Measurements from ENCODE around the gene CFAP206. TPM values are rescaled to one million over a fixed set of nuclear protein-coding genes. Genes with fewer than 3 reads are reported as not detected.

Gene CFAP206
- total RNA-seq, 1 experiment from 2014 or later = not detected

- Mint-ChIP-seq H3K9me3 (peaks cover 37 to 39% of the 10 kb centered on the region in 2 experiments), H3K36me3 (ENCODE audit: insufficient read depth in 1 of 3, low read depth in 3 of 3) (peaks cover 17 to 31% (median 26%) of the 10 kb centered on the region in 3 experiments), H3K27me3 (ENCODE audit: low read depth) (no peaks in the 10 kb centered on the region), H3K4me1 (no peaks in the 10 kb centered on the region), H3K27ac (no peak overlapping the region), H3K4me3 (no peak overlapping the region)
- DNase-seq = no peak
- no peak for TF ChIP-seq CTCF (conservative IDR thresholded peaks at IDR 0.05)
- no peak overlapping the region for H3T11ph ChIP-seq (ENCODE audit: low read length)
- no peak overlapping the region for H3K56ac ChIP-seq (ENCODE audit: insufficient read length, low read depth, low read length)
- no peak overlapping the region for H2BK20ac ChIP-seq (ENCODE audit: low read depth, low read length, poor library complexity, severe bottlenecking)
- no peaks in the 10 kb centered on the region for H3K9me3 ChIP-seq (ENCODE audit: control insufficient read depth, low read depth, low read length)
- H3K4me2 ChIP-seq (ENCODE audit: insufficient read depth, insufficient read length, low read length) = no peak overlapping the region
- H3K4me1 ChIP-seq (ENCODE audit: insufficient read depth, low read length) = no peaks in the 10 kb centered on the region
- no peak overlapping the region for H3K14ac ChIP-seq (ENCODE audit: insufficient read depth, low read length)
- no peak overlapping the region for H4K5ac ChIP-seq (ENCODE audit: insufficient read length, low read depth, low read length)
- no peak overlapping the region for H3K27ac ChIP-seq (ENCODE audit: insufficient read length, low read depth, low read length)
- no peaks in the 10 kb centered on the region for H3K79me2 ChIP-seq (ENCODE audit: insufficient read depth, low read length)
- H3K9ac ChIP-seq (ENCODE audit: extremely low read depth, insufficient read length, low read length) = no peak overlapping the region
- no peak overlapping the region for H4K8ac ChIP-seq (replicated peaks; ENCODE audit: insufficient read length, low read depth, low read length)
- H3K79me1 ChIP-seq (ENCODE audit: insufficient read depth, low read depth, low read length, poor library complexity, severe bottlenecking) = no peaks in the 10 kb centered on the region
- no peak overlapping the region for H2BK12ac ChIP-seq (ENCODE audit: insufficient read length, low read depth, low read length)
- H3K23me2 ChIP-seq (ENCODE audit: insufficient read length, low read depth, low read length, poor library complexity, severe bottlenecking) = no peaks in the 10 kb centered on the region
- no peak overlapping the region for H2BK5ac ChIP-seq (ENCODE audit: insufficient read length, low read length)
- no peaks in the 10 kb centered on the region for H4K20me1 ChIP-seq (ENCODE audit: control insufficient read depth, insufficient read depth, insufficient read length)
- no peak overlapping the region for H2AK5ac ChIP-seq (ENCODE audit: insufficient read length, low read length)
- no peak overlapping the region for H2BK120ac ChIP-seq (ENCODE audit: low read depth, low read length, poor library complexity, severe bottlenecking)
- no peak overlapping the region for H3K4ac ChIP-seq (ENCODE audit: low read depth, low read length)
- H3K27me3 ChIP-seq (ENCODE audit: insufficient read depth, low read length) = no peaks in the 10 kb centered on the region
- H3K18ac ChIP-seq (ENCODE audit: insufficient read length, low read depth, low read length) = no peak overlapping the region
- no peak overlapping the region for H2BK15ac ChIP-seq (ENCODE audit: low read depth, low read length)
- H3K23ac ChIP-seq (ENCODE audit: insufficient read length, low read depth, low read length) = no peak overlapping the region
- WGBS (ENCODE audit: extremely low coverage, insufficient read length, low lambda C conversion rate) = no CpG with 5 or more reads among the region's 4 CpGs
- no peak overlapping the region for H4K91ac ChIP-seq (ENCODE audit: insufficient read length, low read depth, low read length)
- no peak overlapping the region for H2AFZ ChIP-seq (ENCODE audit: low read length)
Observed at GRCh38 chr6:87366072-87366827, 41.5 kb upstream of the CFAP206 start.

All from H9 (cell line).